NK-92 (cell line): Measurements from ENCODE around the gene BCKDHA.

Experiments
- DNase-seq: peaks from one replicate; lab custom pipeline; 2025; ENCODE audit not compliant: unreplicated experiment; lab: John Stamatoyannopoulos, UW

The BCKDHA gene

GRCh38 chr19:41397086-41398049 is at the start of gene BCKDHA, which contains the start of gene EXOSC5:
BCKDHA (plus strand) TSS chr19:41397818; CDS start chr19:41397828, 10 bp downstream.
EXOSC5 (minus strand) TSS chr19:41397359; CDS start chr19:41397328, 31 bp downstream.
- peak; percentile 85 for DNase-seq

DNA sequence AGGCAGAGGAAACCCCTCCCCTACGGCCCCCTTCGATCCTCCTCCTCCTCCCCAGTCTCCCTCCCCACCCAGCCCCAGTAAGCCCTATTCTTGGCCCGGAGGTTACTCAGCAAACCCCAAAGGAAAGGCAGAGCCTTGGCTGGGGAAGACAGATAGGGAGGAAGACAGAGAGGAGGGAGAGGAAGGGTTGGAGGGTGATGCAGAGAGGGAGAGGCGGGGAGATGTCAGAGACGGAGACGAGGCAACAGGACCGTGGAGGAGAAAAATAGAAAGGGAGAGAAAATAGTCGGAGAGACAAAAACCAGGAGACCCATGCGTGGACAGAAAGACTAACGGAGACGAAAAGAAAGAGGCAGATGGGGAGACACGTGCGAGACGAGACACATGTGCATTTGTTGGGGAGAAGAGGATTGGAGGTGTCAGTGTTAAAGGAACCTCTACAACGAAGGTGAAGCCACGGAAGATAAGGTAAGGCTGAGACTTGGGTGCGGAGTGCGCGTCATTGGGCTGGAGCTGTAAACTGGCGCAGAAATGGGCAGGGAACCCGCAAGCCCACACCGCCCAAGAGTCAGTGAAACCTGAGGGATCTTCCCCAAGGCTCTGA is 46.8 kb upstream of the BCKDHA start:
- no peak for DNase-seq

GRCh38 chr19:41351339-41352245 is 46.0 kb upstream of the BCKDHA start:
- DNase-seq: no peak

DNA sequence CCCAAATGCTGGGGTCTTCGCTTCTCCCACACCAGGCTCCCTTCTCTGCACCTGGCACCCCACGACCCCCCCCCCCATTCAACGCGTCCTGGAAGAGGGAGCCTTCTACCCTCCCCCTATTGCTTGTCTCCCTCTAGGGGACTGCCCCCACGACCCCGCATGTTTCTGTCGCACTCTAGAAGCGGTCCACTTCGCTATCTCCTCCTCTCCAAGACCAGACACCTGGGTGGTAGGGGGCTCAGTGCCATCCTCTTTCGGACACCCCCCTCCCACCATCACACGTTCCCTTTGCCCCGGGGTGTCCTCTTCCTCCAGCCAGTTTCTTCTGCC is 45.4 kb upstream of the BCKDHA start:
- DNase-seq: no peak

DNA sequence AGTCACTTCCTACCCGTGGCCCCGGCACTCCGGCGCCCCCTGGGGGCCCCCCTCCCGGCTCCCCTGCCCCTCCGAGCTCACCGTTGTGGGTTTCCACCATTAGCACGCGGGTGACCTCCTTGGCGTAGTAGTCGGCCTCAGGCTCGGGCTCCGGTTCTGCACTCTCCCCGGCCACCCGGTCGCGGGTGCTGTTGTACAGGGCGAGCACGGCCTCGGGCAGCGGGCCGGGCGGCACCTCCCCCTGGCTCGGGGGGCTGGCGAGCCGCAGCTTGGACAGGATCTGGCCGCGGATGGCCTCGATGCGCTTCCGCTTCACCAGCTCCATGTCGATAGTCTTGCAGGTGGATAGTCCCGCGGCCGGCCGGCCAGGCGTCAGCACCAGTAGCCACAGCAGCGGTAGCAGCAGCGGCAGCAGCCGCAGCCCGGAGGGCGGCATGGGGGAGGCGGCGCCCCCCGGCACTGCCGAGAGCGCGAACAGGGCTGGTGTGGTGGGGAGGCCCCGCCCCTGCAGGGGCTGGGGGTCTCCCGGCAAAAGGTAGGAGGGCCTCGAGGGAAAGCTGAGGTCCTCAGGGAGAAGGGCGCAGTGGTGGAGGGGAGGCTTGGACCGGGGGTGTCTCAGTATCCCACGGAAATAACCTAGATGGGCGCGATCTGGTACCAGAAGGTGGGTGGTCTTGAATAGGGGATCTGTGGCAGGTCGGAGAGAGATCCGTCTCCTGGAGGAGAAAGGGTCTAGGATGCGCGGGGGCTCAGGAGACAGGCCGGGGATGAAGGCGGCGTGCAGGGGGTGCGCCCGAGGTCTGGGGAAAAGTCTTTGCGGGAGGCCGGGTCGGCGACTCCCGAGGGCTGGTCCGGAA is 44.8 kb upstream of the BCKDHA start:
- no peak for DNase-seq

DNA sequence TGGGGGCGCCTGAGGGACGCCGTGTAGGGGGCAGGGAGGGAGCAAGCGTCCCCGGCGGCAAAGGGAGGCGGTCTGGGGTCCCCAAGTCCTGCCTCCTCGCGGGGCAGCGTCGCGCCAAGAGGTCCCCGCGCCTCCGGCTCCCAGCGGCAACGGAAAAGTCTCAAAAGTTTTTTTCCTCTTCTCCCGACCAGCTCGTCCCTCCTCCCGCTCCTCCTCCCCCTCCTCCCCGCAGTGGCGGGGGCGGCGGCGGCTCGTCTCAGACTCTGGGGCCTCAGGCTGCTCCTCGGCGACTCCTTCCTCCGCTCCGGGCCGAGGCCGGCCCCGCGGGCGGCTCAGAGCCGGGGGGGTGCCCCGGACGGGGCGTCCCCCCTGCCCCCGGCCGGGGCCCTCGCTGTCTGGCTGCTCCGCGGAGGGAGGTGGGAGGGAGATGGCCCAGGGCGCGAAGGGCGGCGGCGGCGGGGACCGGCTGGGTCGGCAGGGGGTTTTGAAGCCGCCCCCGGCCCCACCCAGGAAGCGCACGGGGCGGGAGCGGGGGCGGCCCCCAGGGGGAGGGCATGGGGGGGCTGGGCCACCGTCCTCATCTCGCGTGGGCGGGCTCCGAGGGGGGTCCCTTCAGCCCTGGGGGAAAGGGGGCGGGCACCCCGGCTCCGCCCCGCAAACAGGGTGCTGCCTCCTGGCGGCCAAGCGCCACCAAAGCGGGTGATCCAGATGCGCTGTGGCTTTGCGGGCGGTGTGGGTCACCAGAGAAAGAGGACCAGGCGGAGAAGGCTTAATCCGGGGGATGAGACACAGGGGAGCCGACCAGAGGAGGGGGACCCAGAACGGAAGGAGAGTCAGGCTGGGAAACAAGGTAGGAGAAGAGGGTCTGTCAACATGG is 43.9 kb upstream of the BCKDHA start, which contains the start of gene TGFB1:
TSS of gene TGFB1 (minus strand) at position 457 of the 877 bp plus-strand sequence. CDS start 878 bp downstream, outside the sequence.
- peak; percentile 58 for DNase-seq

GRCh38 chr19:41354343-41354953 is 43.2 kb upstream of the BCKDHA start:
- DNase-seq: no peak

GRCh38 chr19:41355035-41355434 is 42.6 kb upstream of the BCKDHA start:
- DNase-seq: no peak

GRCh38 chr19:41355802-41356201 is 41.8 kb upstream of the BCKDHA start:
- no peak for DNase-seq

- DNase-seq: no peak
Measured at GRCh38 chr19:41356984-41357739, 40.5 kb upstream of the BCKDHA start.

DNA sequence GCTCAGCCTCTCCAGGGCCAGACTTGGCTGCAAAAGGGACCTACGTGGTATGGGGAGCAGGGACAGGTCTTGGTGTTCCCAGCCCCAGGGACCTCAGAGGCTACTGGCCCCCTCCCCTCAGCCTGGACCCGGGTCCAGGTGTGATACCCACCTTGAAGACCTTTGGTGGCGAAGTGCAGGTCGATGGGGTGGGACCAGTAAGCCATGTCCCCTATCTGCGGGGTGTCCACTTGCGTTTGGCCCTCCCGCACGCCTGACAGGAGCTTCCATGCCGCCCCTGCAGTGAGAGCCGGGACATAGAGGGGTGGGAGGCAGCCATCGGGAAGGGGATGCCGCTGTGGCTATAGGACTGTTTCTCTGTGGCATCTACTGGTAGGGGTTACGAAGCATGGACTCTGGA is 39.9 kb upstream of the BCKDHA start:
- no peak for DNase-seq

GRCh38 chr19:41359741-41360140 is 37.9 kb upstream of the BCKDHA start:
- DNase-seq: no peak

- no peak for DNase-seq
Measured at GRCh38 chr19:41362143-41362847, 35.3 kb upstream of the BCKDHA start.

- no peak for DNase-seq
Measured at GRCh38 chr19:41363371-41363752, 34.3 kb upstream of the BCKDHA start.

- peak; percentile 84 for DNase-seq
Measured at GRCh38 chr19:41363753-41364523, 33.7 kb upstream of the BCKDHA start, which contains the start of gene B9D2. B9D2 (minus strand) TSS chr19:41364149; CDS start chr19:41363519, 630 bp downstream.

DNA sequence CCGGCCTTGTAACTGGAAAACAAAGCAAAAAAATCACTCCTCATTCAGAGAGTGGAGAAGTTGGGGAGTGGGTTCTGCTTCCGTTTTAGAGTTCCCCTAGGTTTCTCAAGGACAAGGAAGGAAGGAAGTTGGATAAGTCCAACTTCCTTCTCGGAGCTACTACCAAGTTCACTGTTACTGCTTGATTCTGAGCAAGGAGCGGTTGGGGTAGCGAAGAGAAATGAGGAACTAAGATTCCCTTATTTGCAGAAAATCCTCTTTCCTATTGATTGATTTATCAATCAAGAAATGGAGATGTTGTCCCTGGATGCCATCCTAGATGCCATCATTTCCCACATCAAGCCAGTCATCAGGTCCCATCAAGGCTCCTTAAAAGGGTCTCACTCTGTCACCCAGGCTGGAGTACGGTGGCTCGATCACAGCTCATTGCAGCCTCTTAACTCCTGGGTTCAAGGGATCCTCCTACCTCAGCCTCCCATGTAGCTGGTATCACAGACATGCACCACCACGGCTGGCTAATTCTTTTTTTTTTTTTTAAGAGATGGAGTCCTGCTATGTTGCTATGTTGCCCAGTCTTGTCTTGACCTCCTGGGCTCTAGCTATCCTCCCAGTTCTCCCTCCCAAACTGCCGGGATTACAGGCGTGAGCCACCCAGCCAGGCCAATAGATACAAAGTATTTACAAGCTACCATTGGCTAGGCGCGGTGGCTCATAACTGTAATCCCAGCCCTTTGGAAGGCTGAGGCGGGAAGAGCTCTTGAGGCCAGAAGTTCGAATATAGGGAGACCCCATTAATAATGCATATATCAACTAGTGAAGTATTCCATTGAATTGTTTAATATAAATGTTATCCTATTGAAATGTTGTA is 32.9 kb upstream of the BCKDHA start:
- DNase-seq: no peak
